ENCODE results near the gene IL17C.

Gene IL17C

GRCh38 chr16:88628512-88628974 is 9.8 kb upstream of the IL17C start:
- DNase-seq: no peak

- no peak for DNase-seq
Observed at GRCh38 chr16:88629835-88630234, 8.5 kb upstream of the IL17C start.

DNA sequence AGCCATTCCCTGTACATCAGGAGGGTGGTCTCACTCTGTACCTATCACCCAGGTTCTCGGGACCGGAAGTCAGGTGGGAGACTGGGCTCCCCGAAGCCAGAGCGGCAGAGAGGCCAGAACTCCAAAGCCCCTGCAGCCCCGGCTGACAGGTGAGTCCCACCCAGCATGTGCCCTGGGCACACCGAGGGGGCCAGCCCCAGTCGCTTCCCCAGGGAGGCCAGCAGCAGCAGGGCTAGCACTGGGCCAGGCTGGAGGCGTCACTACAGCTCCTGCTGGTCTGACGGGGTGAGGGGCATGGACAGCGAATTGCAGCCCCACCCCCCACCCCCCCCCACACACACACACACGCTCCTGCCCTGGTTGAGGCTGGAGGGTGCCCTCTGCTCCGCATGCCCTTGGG is 7.9 kb upstream of the IL17C start:
- no peak for DNase-seq

GRCh38 chr16:88630941-88631340 is 7.4 kb upstream of the IL17C start:
- no peak for DNase-seq

GRCh38 chr16:88631384-88631783 is 7.0 kb upstream of the IL17C start:
- no peak for DNase-seq

- DNase-seq: no peak
Observed at GRCh38 chr16:88631920-88632586, 6.3 kb upstream of the IL17C start.

GRCh38 chr16:88632587-88632930 is 5.8 kb upstream of the IL17C start:
- no peak for DNase-seq

DNA sequence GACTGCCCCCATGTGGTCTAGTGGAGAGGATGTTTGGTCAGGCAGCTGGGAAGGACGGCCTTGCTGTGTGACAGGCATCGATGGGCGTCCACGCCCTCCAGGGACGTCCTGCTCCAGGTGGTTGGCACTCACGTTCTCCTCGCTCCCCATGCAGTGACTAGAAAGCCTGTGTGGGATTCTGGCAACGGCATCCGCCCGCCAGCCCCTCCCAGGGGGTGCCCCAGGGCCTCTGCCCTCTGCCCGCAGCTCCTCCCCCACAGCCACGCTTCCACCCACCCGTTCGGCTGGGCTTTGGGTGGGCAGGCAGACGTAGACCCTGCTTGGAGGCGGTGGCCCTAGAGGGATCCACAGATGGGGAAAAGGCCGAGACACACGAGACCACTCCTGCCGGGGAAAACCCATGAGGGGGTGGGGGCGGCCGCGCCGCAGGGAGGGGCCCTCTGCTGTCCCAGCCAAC is 4.7 kb upstream of the IL17C start:
- peak; percentile 73 to 80 for DNase-seq

DNA sequence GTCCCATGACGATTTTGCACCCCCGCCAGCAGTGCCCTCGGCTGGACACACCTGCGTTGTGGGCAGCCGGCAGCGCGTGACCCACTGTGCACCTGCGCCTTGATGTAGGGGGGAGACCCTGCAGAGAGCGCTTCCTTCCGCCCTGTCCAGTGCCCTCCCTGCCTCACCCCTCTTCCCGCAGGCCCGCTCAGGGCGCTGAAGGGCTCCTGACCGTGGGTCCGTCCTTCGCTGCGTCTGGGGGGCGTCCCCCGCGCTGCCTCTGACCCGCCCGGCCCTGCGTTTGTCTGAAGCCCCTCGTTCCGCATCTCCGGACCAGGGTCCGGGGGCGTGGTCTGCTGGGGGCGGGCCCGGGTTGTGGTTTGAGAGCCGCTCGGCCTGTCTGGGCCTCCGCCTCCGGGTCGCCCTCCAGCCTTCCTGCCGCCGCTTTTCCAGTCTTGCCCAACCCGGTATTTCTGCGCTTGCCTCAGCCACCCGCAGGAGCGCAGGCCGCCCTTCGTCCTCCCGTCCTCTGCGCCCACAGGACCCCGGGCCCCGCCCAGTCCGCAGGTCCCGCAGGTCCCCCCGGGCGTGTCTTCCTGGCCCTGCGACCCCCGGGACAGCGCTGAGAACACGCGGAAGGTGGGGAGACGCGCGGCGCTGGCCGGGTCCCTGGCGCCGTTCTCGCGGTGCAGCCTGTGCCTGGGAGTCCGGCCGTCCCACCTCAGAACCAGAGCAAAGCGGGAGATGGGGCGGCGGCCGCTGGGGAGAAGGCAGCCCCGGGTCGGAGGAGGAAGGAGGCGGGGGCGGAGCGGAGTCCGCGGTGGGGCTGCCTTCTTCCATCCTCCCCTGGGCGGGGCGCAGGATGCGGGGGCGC is 4.0 kb upstream of the IL17C start:
- DNase-seq: peak; percentile 66 to 74

GRCh38 chr16:88634994-88635670 is 3.2 kb upstream of the IL17C start:
- no peak for DNase-seq

- DNase-seq: no peak
Observed at GRCh38 chr16:88635671-88636319, 2.6 kb upstream of the IL17C start.

DNA sequence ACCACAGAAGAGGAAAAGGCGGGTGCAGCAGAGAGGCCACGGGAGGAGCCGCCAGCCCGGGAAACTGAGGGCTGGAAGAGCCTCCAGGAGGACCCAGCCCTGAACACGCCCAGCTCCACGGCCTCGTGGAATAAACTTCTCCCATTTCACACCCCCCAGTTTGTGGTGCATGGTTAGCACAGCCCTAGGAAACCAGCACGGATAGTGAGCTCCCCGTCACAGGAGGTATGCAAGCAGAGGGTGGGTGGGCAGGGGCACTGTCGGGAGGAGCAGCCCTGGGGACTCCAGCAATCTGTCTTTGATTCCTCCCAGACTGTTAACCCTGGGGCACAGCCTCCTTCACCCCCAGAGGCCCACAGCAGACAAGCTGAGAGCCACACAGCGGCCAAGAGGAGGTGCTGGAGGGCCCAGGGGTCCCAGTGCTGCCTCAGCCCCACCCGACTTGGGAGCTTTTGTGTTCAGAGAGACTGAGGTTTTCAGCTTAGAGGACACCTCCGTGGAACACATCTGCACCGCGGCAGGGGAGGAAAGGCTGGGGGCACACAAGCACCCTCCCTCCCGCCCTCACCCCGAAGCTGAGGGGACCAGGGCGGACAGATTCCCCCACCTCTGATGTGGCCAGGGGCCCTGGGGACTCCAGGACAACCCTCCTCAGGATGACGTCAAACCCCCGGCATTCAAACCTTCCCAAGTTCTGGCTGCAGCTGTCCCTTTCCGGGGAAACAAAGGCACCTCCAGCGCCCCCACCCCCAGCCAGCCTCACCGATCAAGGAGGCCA is 1.7 kb upstream of the IL17C start:
- DNase-seq: no peak

DNA sequence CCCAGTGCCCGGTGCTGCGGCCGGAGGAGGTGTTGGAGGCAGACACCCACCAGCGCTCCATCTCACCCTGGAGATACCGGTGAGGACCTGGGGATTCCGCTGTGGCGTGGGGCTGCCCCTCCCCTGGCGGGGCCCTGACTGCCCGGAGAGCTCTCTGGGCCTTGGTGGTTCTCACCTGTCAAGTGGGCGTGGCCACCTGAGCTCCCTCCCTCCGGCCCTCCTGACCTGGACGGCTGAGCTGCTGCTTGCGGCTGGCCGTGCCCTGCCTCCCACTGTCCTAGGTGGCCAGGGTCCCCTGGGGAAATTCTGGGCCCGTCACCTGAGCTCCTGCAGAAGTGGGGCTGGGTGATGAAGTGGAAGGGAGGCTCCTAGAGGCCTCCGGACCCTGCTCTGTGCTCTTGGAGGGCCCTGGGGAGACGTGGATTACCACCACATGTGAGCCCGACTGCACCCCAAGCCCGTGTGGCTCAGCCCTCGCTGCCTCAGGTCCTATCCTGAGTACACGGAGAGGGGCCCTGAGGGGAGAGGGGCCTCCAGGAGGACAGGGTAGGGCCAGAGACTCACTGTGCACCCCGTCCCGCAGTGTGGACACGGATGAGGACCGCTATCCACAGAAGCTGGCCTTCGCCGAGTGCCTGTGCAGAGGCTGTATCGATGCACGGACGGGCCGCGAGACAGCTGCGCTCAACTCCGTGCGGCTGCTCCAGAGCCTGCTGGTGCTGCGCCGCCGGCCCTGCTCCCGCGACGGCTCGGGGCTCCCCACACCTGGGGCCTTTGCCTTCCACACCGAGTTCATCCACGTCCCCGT is 1.1 kb downstream of the IL17C start:
- DNase-seq: no peak

- no peak for DNase-seq
Observed at GRCh38 chr16:88640039-88640495, 1.7 kb downstream of the IL17C start.

DNA sequence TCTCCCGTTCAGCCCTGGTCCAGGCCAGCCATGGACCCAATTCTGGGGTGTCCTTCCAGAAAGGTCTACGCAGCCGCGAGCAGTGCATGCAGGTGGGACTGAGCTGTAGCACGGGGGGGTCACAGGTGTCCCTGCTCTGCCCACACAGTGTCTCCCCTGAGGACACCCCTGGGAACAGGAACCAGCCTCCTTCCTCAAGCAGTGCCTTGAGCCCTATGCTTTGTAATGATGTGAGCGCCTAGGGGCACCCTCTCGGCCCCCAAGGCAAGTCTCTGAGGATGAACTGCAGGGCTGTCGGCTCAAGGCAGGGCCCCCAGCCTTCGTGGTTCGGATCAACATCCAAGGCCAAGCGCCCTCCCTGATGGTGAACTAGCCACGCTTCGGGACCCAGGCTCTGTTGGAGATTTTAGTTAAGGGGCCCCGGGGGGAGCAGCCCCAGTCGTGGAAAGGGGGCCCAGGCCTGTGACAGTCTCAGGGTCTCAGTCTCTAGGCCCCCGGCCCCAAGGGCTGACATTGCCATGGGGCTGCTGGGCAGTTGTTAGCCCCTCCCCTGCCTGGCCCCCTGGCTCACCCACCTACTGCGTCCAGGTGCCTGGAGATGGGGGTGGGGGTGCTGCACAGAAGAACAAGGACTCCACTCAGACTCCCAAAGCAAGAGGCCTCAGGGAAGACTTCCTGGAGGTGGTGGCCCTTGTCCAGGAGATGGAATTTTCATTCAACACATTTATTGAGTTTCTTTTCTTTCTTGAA is 2.3 kb downstream of the IL17C start:
- no peak for DNase-seq

DNA sequence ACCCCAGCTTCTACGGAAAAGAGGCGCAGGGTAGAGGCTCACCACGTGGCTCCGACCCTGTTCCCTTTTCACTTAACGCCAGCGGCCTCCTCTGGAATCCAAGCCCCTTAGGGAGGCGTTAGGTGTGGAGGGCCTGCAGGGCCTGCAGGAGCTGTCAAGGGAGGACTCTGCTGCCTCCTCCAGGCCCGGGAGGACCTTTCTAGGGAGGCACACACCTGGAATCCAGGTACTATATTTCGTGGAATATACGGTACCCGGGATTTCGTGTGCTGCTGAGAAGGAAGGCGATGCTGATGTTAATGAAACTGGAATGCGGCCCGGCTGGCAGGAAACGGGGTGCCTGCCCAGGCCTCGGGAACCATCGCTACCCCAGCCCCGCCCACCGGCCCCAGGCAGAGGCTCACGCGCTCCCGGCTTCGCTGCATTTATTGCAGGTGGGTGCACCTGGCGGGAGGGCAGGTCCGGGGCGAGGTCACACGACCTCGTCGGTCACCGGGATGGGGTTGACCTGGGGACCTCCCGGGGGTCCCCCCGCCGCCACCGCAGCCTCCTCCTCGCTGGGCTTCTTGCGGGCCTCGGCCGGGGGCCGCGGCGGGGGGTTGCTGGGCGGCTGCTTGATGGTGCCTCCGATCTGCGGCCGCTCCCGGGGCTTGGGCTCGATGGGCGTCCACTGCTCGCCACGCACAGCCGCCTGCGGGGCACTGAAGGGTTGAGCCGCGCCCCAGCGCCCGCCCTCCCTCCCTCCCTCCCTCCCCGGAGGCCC is 4.7 kb downstream of the IL17C start:
- DNase-seq: no peak

DNA sequence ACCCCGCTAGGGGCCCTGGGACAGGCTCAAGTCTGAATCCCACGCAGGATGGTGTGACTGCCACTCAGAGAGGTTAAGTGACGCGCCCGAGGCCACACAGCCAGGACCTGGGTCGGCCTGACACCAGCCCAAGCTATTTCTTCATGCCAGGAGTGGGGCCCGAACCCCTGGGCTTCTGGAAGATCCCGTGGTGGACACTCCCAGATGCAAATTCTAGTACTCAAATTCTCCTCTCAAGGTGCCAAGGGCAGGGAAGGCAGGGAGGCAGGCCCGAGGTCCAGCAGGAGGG is 5.2 kb downstream of the IL17C start:
- DNase-seq: no peak

GRCh38 chr16:88645455-88645854 is 7.1 kb downstream of the IL17C start:
- DNase-seq: no peak

DNA sequence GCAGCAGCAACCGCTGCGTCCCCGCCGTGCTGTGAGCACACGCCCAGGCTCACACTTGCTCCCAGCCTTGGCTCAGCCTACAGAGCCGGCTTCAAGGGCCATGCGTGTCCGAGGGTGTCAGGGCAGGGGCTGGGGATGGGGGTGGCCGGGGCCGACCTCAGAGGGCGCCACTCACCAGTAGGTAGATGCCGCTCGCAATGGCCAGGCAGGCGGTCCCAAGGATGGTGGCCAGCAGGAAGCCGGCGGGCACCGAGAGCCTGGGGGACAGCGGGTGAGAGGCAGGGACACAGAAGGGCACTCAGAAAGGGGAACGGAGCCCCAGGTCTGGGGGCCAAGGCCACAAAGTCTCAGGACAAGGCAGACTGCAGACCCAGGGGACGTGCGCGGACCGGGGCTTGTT is 7.6 kb downstream of the IL17C start:
- no peak for DNase-seq

Measured in activated CD4-positive, alpha-beta T cell treated with anti-CD3 and anti-CD28 coated beads, Interleukin-2, amount 50 U/mL, for 48 hours (primary cell).